ENCODE results near the gene HADH. TPM values are rescaled to one million over a fixed set of nuclear protein-coding genes. Genes with fewer than 3 reads are reported as not detected.
"Not testable (repeated sequence)": the region's sequence is repeated elsewhere in the genome, so short reads cannot be mapped to it uniquely, and the experiment has no call there.

The HADH gene
- total RNA-seq: 121 TPM
- long read RNA-seq, full-length matches to known transcripts: 235 of 253 reads
- long read RNA-seq, partial matches to known transcripts: 11 of 253 reads
- long read RNA-seq, other reads (novel, unspliced or antisense): 7 of 253 reads

DNA sequence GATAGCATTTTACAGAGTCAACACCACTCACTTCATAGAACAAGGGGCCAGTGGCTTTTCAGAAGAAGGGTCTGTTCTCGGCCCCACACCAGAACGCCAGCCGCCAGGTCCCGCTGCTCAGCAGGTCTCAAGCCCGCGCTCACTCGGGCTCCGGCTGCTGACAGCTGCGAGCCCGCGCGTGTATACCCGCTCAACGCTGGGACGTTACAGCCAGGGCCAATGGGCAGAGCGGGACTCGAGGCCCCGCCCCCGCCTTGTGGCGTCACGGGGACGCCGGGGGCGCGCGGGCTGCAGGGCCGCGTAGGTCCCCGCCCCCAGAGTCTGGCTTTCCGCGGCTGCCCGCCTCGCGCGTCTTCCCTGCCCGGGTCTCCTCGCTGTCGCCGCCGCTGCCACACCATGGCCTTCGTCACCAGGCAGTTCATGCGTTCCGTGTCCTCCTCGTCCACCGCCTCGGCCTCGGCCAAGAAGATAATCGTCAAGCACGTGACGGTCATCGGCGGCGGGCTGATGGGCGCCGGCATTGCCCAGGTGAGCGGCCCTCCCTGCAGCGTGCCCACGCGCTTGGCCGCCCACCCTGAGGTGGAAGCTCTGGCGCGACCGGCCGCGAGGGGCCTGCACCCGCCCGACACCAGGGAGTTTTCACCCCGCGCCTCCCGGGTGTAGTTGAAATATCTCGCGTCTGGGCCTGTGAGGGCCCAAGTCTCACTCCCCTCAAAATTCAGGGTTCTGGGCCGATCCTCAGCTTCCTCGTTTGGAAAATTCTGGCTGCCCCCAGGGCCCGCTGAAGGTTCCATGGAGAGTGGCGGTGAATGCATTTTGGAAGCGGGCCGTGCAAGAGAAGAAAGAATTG lies at the start of gene HADH:
TSS of gene HADH (plus strand) at position 353 of the 850 bp plus-strand sequence. CDS start at position 397, 44 bp downstream.
- peak; percentile 97 for DNase-seq (ENCODE audit: low spot score)
- intact Hi-C loops (cut with DNase I): loop anchor here (2.0 kb wide), 1 partner anchor 59 kb away; the partner anchor contains the start of gene CYP2U1

DNA sequence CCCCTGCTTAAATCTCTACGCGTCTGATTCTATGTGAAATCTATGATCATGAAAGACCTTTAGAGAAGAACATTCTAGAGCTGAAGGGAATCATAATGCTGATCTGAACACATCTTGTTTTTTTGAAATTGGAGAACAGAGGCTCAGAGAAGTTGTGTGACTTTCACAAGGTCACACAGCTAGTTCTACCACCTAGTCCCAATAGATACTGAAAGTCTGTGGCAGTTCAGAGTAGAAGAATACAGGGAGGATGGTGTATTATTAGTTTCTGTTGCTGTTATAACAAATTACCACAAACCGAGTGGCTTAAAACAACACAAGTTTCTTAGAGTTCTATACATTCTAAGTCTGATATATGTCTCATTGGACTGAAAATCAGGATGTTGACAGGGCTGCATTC lies 43.9 kb upstream of the HADH start:
- intact Hi-C loops (cut with DNase I): no loop called here
- DNase-seq (ENCODE audit: low spot score): no peak

DNA sequence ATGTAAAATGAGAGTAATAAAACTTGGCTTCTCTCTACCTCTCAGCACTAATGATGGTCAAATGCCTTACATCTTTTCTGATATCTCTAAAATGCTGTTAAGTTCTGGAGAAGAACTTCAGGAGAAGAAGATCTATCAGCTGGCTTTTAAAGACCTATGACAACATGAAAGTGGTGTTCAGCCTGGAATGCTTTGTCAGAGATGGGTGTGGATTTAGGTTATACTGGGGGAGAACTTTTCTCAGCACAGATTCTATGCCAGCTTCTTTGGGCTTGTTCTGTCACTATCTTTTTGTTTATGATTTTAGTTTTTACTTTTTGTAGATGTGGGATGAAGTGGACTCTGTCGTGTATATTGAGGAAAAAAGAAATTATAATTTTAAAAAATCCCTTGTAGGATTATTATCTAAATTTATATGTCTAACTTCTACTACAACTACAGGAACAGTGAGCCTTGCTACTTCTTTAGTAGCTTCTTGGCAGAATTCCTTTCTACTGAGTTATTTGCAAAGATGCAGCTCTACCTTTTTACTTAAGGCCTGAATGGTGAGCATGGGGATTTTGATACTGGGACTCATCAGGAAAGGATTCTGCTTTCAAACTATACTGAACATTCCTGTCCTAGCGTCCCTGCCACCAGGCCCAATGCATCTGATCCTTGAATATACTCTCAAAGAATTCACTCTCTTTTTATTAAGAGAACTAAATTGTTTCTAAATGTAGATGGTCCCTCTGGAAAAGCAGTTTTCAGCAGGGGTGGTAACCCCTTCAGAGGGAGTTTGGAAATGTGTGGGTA lies 38.7 kb upstream of the HADH start:
- intact Hi-C loops (cut with DNase I): no loop called here
- no peak for DNase-seq (ENCODE audit: low spot score)

DNA sequence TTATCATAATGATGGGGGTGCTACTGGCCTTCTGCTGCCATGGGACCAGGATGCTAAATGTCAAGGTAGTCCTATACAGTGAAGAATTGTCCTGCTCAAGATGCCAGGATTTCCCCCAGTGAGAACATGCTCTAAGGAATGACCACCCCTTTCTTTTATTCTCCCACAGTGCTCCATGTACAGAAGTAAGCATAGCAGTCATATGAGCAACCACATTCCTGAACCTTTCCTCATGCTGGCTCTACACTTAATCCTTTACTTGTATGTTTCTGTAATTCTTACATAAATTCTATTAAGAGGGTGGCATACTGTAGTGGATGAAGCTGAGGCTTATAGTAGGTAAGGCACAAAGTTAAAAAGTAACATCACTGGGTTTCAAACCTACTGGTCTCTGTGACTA lies 38.1 kb upstream of the HADH start:
- intact Hi-C loops (cut with DNase I): no loop called here
- DNase-seq (ENCODE audit: low spot score): no peak

DNA sequence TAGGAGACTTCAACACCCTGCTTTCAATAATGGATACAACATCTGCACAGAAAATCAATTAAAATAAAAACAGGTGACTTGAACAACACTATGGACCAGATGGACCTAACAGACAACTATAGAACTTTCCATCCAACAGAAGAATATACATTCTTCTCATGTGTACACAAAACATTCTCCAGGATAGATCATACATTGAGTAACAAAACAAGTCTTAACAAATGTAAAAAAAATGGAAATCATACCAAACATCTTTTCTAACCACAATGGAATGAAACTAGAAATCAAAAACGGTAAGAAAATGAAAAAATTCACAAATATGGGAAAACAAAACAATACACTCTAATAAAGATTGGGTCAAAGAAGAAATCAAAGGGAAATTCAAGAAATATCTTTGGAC lies 33.7 kb upstream of the HADH start:
- DNase-seq (ENCODE audit: low spot score): no peak
- intact Hi-C loops (cut with DNase I): no loop called here

DNA sequence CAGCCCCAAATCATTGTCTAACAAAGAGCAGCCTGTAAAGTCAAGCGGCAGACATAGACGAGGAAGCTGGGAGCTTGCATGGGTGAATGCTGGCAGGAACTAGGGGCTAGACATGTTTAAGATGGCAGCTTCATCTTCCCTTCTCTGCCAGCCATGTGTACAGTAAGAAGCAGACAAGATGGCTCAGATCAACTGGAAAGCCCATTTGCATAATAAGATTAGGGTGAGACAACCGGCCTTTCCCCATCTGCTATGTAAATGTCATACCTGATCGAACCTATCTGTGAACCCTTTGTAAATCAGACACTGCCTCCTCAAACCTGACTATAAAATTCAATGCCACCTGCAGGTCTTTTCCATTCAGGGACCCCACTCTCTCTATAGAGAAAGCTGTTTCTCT lies 22.8 kb upstream of the HADH start:
- DNase-seq (ENCODE audit: low spot score): no peak
- intact Hi-C loops (cut with DNase I): no loop called here

DNA sequence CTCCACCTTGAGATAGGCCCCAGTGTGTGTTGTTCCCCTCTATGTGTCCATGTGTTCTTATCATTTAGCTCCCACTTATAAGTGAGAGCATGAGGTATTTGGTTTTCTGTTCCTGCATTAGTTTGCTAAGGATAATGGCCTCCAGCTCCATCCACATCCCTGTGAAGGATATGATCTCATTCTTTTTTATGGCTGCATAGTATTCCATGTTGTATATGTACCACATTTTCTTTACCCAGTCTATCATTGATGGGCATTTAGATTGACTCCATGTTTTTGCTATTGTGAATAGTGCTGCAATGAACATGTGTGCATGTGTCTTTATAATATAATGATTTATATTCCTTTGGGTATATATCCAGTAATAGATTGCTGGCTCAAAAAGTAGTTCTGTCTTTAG lies 22.2 kb upstream of the HADH start:
- DNase-seq (ENCODE audit: low spot score); intact Hi-C loops (cut with DNase I): not testable (repeated sequence)

DNA sequence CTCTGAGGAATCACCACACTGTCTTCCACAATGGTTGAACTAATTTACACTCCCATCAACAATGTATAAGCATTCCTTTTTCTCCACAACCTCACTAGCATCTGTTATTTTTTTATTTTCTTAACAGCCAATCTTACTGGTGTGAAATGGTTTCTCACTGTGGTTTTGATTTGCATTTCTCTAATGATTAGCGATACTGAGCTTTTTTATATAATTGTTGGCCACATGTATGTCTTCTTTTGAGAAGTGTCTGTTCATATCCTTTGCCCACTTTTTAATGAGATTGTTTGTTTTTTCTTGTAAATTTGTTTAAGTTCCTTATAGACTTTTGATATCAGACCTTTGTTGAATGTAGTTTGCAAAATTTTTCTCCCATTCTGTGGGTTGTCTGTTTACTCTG lies 21.8 kb upstream of the HADH start:
- DNase-seq (ENCODE audit: low spot score); intact Hi-C loops (cut with DNase I): not testable (repeated sequence)

DNA sequence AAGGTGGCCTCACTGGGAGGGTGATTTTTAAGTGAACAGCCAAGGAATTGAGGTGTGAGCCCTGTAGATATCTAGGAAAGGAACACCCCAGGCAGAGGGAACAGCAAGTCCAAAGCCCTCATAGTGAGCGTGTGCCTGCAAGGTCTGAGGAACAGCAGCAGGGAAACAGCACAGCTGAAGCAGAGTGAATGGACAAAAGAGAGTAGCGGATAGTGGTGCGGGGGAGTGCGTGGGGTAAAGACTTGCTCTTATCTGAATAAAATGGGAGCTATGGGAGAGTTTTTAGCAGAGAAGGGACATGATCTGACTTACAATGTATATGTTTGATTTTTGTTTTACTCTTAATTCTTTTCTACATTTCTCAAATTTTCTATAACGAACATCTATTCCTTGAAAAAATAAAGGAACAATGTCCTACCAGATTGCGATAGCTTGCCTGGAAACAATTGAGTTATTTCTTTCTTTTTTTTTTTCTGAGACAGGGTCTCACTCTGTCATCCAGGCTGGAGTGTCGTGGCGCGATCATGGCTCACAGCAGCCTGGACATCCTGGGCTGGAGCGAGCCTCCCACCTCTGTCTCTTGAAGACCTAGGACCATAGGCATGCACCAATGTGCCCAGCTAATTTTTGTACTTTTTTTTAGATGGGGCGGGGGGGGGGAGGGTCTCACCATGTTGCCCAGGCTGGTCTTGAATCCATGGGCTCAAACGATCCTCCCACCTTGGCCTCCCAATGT lies 19.5 kb upstream of the HADH start:
- DNase-seq (ENCODE audit: low spot score): no peak
- intact Hi-C loops (cut with DNase I): no loop called here

DNA sequence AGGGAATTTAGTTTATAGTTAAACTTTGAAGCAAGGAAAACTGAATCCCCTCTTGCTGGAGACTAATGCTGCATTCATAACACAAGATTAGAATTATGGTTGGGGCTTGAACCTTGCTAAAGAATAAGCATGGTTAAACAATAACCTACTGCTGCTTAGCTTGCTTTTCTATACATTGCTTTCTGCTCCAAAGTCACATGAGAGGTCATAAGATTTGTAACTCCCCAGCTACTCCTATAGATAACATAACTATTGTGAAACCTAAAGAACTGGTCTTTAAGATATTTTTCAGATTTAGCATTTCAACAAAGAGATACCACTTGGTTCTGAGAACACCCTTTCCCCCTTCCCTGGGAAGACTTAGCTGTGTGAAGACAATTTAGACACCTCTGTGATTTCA lies 17.1 kb upstream of the HADH start:
- no peak for DNase-seq (ENCODE audit: low spot score)
- intact Hi-C loops (cut with DNase I): no loop called here

DNA sequence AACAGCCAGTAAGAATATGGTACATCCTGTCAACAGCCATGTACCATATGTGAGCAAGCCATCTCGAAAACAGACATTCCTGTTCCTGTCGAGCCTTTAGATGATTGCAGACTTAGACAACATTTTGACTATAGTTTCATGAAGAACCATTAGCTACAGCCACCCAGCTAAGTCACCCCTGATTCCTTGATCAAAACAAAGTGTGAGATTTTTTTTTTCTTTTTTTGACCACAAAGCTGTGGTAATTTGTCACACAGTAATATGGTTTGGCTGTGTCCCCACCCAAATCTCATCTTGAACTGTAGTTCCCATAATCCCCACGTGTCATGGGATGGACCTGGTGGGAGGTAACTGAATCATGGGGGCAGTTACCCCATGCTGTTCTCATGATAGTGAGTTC lies 15.2 kb upstream of the HADH start:
- intact Hi-C loops (cut with DNase I): no loop called here

DNA sequence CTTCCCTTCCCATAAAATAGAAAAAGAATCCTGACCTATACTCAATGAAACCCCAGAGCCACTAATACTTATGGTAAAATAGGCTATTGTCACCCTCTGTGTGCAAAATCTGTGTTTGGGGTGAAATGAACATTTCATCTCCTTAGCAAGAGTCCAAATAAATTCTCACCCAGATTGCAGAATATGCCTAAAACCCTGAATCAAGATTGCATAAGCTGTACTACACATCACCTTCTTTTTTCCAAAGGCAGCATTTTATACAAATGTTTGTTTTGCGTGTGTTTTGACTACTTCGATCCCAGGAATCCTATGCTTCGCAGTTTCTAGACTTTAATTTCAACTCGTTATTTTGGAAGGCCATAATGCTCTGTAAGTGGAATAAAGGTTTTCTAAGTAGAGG lies 12.2 kb upstream of the HADH start:
- no peak for DNase-seq (ENCODE audit: low spot score)
- intact Hi-C loops (cut with DNase I): no loop called here

More for the DNA sequence above, 15.2 kb upstream of the HADH start:
- no peak for DNase-seq (ENCODE audit: low spot score)

DNA sequence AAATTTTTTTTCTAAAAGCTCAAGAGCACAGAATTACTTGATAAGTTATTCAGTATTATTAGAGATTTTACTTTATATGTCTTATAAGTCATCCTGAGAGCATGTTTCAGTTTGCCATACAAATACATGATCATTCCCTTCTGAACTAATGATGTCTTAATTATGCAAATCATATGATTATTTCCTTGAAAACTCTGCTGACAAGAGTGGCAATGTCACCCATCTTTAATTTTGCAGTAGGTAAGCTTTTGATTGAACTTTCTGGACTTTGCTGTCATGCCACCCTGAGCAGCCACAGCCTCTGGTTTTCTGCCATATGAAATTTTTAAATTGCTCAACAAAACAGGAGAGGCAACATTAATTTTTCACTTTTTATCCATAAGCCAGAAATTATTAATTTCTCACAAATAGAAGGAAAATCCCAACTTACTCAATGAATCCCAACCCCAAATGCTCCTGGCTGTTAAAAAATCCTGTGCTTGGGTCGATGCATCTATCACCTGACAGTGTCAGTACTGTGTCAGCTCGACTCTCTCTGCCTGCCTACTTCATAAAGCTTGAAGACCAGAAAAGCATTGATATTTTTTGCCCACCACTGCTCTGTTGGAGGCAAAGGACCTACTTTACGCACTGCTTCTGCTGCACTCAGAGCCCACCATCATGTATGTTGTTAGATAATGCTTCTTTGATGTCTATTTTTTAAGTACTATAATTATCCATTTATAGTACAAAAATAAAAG lies 11.6 kb upstream of the HADH start:
- intact Hi-C loops (cut with DNase I): no loop called here
- no peak for DNase-seq (ENCODE audit: low spot score)

DNA sequence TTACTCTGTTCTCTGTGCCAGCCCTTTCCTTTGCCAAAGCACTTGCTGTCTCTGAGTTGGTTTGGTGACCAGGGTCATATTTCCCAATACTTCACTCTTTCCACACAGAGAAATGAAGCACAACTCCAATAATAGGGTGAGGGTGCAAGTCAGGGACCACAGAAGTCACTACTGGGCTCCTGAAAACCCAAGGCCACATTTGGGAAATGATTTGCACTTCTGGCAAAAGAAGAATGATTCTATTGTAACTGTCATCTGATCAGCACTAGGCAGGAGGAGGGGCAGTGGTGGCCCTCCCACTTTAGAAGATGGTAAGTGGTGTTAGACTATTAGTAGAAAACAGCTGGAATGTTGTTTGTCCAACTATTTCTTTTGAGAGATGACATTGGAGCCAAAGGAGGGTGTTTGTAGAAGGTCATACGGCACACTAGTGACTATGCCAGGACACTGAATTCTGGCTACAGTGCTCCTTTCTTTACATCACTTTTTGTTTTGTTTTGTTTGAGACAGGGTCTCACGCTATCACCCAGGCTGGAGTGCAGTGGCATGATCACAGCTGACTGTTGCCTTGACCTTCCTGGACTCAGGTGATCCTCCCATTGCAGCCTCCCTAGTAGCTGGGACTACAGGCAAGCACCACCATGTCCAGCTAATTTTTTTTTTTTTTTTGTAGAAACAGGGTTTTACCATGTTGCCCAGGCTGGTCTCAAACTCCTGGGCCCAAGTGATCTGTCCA lies 10.8 kb upstream of the HADH start:
- intact Hi-C loops (cut with DNase I): no loop called here
- DNase-seq (ENCODE audit: low spot score): no peak

DNA sequence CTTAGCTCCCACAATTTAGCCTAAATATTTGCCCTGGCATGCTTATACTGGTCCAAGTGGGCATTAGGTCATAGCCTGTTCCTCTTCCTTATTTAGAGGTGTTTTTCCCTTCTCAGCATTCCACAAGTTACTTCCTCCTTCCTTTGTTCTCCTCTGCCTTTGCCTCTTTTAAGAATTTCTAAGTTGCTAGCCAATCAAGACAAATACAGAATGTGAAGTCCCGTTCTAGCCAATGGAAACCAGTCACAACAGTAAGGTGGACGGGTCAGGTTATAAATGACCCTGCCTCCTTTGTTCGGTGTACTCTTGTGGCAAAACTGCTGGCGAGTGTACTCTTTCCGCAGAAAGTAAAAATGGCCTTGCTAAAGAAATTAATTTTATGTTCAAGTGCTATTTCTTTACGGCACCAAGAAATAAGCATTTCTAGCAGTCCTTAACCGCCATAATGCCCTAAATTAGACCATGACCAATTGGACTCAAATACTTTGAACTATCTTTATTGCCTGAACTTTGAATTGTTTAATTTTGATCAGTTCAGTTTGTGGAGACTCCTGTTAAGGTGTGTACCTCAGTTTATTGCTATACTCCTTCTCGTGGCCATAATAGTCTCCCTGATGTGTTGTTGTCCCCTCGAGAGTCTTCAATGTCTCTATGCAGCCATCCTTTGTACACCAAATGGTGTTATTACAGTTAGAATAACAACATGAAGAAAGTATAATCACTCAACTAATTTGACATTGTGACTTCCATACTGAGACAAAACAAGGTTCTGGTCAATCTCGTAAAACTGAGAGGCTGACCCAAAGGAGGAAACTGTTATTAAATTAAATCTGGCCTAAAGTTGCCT lies 1.6 kb upstream of the HADH start:
- intact Hi-C loops (cut with DNase I): loop anchor here (2.0 kb wide), 1 partner anchor 57 kb away; the partner anchor contains the start of gene CYP2U1
- DNase-seq (ENCODE audit: low spot score): no peak

DNA sequence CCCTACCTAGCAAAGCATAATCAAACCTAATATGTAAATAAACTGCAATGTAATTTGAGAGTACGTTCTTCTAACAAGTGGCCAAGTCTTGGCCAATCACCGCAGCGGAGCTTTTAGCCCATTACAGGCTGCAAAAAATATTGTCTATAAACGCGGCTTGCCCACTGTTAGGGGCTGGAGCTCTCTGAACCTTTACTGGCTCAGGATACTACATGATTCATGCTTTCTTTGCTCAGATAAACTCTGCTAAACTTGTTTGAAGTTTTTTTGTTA lies 990 bp upstream of the HADH start:
- intact Hi-C loops (cut with DNase I): loop anchor here (2.0 kb wide), 1 partner anchor 58 kb away; the partner anchor contains the start of gene CYP2U1
- no peak for DNase-seq (ENCODE audit: low spot score)

DNA sequence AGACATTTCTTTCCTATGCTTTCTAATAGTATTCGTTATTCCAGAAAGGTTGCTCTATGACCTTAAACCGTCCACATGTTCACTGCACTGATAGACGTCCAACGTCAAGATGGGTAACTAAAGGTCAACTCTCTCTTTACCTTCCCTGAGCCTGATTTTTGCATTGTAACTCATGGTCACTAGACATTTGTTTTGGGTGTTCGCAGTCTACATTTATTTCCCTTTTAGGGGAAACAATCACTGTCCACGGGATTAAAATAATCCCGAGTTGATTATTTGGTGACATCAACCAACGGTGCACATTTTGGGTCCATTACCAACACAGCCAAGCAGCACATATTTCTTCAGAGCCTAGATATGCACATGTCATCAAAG lies 540 bp upstream of the HADH start:
- intact Hi-C loops (cut with DNase I): loop anchor here (2.0 kb wide), 1 partner anchor 58 kb away; the partner anchor contains the start of gene CYP2U1
- no peak for DNase-seq (ENCODE audit: low spot score)

Measured in cardiac septum (tissue), 1 donor.